ENCODE data around the gene FMR1NB.

The FMR1NB gene

DNA sequence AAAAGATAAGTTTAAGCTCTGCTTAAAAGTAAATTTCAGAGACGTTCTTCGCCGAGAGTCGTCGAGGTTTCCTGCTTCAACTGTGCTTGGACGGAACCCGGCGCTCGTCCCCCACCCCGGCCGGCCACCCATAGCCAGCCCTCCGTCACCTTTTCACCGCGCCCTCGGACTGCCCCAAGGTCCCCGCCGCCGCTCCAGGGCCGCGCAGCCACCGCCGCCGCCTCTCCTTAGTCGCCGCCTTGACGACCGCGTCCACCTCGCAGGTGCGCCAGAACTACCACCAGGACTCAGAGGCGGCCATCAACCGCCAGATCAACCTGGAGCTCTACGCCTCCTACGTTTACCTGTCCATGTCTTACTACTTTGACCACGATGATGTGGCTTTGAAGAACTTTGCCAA is 70.8 kb downstream of the FMR1NB start:
- TF ChIP-seq, protein P1, sequence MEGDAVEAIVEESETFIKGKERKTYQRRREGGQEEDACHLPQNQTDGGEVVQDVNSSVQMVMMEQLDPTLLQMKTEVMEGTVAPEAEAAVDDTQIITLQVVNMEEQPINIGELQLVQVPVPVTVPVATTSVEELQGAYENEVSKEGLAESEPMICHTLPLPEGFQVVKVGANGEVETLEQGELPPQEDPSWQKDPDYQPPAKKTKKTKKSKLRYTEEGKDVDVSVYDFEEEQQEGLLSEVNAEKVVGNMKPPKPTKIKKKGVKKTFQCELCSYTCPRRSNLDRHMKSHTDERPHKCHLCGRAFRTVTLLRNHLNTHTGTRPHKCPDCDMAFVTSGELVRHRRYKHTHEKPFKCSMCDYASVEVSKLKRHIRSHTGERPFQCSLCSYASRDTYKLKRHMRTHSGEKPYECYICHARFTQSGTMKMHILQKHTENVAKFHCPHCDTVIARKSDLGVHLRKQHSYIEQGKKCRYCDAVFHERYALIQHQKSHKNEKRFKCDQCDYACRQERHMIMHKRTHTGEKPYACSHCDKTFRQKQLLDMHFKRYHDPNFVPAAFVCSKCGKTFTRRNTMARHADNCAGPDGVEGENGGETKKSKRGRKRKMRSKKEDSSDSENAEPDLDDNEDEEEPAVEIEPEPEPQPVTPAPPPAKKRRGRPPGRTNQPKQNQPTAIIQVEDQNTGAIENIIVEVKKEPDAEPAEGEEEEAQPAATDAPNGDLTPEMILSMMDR (IDR thresholded peaks at IDR 0.05; ENCODE audit: low read depth, low read length, missing control alignments): no peak
- in situ Hi-C loops (cut with HindIII; ENCODE audit: low sequenced_read_pairs): no loop called here
- H3K4me3 ChIP-seq (ENCODE audit: low read depth, low read length): no peak overlapping the region
- no peak for DNase-seq (ENCODE audit: low read depth)

DNA sequence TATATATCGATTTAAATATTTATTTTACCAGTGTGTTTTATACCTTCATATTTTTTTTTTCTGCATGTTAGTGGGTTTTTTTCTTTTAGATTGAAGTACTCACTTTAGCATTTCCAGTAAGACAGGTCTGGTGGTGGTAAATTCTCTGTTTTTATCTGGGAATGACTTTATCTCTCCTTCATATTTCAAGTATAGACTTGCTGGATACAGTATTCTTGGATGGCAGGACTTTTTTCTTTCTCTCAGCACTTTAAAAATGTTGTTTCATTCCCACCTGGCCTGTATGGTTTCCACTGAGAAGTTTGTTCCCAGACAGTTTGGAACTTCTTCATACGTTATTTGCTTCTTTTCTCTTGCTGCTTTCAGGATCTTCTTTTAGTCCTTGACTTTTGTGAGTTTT is 86.1 kb downstream of the FMR1NB start:
- in situ Hi-C loops (cut with HindIII; ENCODE audit: low sequenced_read_pairs): no loop called here

DNA sequence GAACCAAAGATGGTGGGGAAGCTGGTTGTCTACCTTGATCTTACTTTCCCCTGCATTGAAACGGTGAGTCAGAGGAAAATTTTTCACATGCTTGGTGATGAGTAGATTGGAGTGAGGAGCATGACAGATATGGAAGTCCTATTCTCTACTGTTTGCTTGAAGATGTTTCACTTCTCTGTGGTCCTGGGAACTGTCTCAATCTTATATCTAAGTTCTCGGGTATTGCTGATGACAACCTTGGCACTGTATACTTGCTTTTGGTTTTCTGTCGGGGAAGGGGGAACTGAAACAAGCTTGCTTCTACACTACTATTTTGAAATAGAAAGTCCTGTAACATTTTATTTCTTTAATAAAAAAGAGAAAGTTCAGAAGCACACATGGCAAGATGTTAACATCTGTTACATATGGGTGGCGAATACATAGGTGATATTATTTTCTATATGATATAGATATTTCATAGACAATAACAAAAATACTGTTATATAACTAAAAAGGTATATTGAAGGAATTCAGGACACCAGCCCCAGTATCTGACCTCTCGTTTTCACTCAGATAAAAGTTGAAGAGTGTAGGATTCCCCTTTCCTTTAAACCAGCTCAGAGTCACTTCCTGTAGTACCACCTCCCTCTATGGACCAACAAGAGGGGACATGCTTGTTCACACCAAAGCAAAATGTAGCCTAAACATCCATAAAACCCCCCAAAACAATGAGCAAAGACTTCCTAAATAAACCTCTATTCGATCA is 88.8 kb downstream of the FMR1NB start:
- no peak overlapping the region for H3K4me3 ChIP-seq (ENCODE audit: low read depth, low read length)
- TF ChIP-seq, protein P1 (IDR thresholded peaks at IDR 0.05; ENCODE audit: low read depth, low read length, missing control alignments): no peak
- DNase-seq (ENCODE audit: low read depth): no peak
- in situ Hi-C loops (cut with HindIII; ENCODE audit: low sequenced_read_pairs): no loop called here

More for the DNA sequence above, 86.1 kb downstream of the FMR1NB start:
- H3K4me3 ChIP-seq (ENCODE audit: low read depth, low read length): no peak overlapping the region
- TF ChIP-seq, protein P1 (IDR thresholded peaks at IDR 0.05; ENCODE audit: low read depth, low read length, missing control alignments): no peak
- no peak for DNase-seq (ENCODE audit: low read depth)

DNA sequence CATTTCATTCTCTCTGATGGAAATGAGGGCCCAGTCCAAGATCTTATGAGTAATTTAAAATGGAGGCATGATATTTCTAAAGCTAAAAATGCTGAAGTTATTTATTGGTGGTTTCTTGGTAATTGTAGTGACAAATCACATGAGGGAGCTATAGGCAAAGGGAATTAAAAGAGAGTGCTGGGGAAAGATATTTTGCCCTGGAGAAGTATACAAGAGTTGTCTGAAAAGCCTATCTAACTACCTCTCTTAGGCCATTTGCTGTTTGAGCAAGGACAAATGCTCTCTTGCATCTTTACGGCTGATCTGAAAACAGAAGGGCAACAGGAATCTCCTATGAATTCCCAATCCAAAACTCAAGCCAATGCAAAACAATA is 89.4 kb downstream of the FMR1NB start:
- in situ Hi-C loops (cut with HindIII; ENCODE audit: low sequenced_read_pairs): no loop called here
- no peak for DNase-seq (ENCODE audit: low read depth)
- TF ChIP-seq, protein P1 (IDR thresholded peaks at IDR 0.05; ENCODE audit: low read depth, low read length, missing control alignments): no peak
- no peak overlapping the region for H3K4me3 ChIP-seq (ENCODE audit: low read depth, low read length)
